NCI-H510A (cell line): ENCODE results near the gene GAL.
"Not testable (repeated sequence)": the region's sequence is repeated elsewhere in the genome, so short reads cannot be mapped to it uniquely, and the experiment has no call there.

Source experiments
- DNase-seq: peaks from one replicate; lab custom pipeline; 2025; lab: John Stamatoyannopoulos, UW

GAL gene, protein sequence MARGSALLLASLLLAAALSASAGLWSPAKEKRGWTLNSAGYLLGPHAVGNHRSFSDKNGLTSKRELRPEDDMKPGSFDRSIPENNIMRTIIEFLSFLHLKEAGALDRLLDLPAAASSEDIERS

GRCh38 chr11:68684385-68685356 is at the start of gene GAL:
GAL (plus strand) TSS chr11:68684544; CDS start chr11:68684924, 380 bp downstream.
- peak; percentile 25 for DNase-seq

DNA sequence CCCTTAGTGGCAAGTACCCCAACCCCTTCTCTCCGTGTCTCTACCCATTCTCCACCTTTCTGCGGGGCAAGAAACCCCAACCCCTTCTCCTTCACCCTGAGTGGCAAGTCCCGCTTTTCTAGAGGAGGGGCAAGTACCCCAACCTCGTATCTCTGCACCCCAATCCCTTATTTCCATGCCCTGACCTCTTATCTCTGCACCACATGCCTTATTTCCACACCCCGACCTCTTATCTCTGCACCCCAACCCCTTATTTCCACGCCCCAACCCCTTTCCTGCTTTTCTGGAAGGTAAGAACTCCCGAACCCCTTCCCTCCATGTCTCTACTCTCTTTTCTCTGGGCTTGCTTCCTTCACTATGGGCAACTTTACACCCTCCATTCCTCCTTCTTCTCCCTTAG is 49.7 kb upstream of the GAL start:
- not testable (repeated sequence) for DNase-seq

- not testable (repeated sequence) for DNase-seq
Observed at GRCh38 chr11:68635172-68635571, 49.2 kb upstream of the GAL start.

DNA sequence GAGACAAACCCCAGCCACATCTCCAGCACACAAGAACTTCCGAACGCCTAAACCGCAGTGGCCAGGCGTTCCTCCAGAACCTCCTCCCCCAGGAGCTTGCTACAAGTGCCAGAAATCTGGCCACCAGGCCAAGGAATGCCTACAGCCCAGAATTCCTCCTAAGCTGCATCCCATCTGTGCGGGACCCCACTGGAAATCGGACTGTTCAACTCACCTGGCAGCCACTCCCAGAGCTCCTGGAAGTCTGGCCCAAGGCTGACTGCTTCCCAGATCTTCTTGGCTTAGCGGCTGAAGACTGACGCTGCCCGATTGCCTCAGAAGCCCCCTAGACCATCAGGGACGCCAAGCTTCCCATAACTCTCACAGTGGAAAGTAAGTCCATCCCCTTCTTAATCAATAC is 48.5 kb upstream of the GAL start:
- not testable (repeated sequence) for DNase-seq

DNA sequence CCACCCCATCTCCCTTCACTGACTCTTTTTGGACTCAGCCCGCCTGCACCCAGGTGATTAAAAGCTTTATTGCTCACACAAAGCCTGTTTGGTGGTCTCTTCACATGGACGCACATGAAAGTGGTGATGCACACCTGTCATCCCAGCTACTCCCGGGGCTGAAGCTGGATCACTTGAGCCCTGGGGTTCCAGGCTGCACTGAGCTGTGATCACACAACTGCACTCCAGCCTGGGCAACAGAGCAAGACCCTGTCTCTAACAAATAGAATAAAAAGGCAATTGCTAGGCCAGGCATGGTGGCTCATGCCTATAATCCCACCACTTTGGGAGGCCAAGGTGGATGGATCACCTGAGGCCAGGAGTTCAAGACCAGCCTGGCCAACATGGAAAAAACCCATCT is 45.0 kb upstream of the GAL start:
- DNase-seq, result not testable (repeated sequence)

- no peak for DNase-seq
Observed at GRCh38 chr11:68641880-68642279, 42.5 kb upstream of the GAL start.

DNA sequence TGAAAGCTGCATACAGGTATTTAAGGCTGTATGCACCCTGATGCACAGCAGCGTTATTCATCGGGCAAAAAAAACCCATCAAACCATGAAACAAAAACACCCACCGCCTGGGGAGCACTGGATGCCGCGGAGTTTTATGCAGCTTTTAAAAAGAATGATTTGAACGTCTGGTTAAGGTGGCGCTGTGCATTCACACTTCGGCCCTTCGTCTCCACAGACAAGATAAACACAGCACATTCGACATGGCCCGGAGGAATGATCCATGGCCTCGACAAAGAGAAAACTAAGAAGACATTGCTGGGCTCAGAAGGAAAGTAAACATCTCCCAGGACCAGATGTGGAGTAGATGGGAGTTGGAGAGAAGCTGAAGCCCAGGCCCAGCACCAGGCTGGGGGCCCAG is 40.8 kb upstream of the GAL start:
- no peak for DNase-seq

DNA sequence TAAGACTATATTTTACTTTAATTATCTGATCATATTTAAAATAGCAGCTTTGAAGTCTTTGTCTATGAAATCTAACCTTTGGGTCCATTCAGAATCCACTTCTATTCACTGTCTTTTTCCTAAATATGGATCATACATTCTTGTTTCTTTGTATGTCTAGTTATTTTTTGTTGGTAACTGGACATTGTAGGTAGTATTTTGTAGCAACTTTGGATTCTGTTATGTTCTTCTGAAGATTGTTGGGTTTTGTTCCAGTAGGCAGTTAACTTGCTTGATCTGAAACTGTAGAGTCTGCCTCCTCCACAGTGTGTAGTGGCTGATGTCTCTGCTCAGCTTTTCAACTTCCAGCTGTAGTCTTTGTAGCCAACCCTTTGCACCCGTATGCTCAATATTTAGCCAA is 37.5 kb upstream of the GAL start:
- no peak for DNase-seq

GRCh38 chr11:68649851-68650555 is 34.3 kb upstream of the GAL start:
- no peak for DNase-seq

DNA sequence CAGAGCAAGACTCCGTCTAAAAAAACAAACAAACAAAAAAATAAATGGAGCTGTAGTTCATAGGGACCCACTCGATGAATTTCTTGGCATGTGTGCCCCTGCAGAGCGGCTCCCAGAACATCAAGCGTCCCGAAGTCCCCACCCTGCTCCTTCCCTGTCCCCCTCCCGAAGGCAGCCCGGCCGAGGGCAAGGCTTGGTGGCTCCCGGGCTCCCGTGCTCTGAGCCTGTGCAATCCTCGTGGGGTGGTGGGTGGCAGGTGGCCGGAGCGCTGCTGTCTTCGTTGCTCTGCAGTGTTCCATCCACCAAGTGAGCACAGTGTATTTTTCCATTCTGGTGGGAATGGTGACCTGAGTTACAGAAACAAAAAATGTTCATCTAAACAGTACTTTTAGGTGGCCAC is 33.5 kb upstream of the GAL start:
- no peak for DNase-seq

- DNase-seq, result no peak
Observed at GRCh38 chr11:68651208-68651984, 32.9 kb upstream of the GAL start.

DNA sequence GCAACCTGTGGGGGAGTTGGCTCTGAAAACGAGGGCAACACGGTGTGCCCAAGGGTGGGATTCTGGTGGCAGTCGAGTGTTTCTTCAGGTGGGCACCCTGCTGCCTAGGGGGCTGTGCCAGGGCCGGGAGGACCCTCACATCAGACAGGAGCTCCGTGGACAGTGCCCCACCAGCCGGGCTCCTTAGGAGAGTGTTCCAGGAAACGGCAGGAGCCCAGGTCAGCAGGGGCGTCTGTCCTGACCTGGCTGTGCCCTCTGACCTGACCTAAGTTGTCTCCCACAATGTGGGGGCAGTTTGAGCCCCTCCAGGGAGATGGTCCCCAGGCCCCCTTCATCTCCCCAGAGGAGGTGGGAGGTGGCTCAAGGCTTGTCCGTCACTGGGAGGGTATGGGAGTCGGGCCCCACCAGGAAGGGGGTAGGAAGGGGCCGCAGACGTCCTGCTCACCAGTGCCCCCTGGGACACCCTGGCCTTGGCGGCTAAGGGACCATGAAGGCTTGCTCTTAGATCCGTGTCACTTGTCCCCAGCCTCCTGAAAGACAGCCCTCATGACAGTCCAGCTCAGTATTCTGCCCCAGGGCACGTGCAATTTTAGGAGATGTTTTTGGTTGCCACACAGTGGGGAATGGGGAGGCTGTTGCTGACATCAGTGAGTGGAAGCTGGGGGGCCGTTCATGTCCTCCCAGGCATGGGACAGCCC is 32.2 kb upstream of the GAL start:
- no peak for DNase-seq

DNA sequence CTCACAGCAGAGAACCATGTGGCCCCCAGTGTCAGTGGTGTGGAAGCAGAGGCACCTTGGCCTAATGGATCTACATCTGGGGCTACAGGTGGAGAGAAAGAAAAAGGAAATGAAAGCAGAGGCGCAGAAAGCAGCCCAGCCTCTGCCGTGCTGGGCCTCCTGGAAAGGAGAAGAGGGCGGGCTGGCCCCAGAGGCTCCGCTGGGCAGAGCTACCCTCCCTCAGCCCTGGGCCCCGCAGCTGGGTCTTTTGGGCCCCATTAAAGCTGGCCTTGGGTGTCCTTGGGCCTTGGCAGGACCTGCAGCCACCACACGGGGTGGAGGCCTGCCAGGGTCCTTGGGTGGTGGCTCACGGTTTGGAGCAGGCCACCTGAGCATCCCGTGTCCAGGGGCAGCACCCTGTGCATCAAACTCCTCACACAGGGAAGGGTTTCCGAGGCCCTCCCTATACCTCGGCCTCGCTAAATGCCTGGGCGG is 31.6 kb upstream of the GAL start:
- DNase-seq, result no peak

DNA sequence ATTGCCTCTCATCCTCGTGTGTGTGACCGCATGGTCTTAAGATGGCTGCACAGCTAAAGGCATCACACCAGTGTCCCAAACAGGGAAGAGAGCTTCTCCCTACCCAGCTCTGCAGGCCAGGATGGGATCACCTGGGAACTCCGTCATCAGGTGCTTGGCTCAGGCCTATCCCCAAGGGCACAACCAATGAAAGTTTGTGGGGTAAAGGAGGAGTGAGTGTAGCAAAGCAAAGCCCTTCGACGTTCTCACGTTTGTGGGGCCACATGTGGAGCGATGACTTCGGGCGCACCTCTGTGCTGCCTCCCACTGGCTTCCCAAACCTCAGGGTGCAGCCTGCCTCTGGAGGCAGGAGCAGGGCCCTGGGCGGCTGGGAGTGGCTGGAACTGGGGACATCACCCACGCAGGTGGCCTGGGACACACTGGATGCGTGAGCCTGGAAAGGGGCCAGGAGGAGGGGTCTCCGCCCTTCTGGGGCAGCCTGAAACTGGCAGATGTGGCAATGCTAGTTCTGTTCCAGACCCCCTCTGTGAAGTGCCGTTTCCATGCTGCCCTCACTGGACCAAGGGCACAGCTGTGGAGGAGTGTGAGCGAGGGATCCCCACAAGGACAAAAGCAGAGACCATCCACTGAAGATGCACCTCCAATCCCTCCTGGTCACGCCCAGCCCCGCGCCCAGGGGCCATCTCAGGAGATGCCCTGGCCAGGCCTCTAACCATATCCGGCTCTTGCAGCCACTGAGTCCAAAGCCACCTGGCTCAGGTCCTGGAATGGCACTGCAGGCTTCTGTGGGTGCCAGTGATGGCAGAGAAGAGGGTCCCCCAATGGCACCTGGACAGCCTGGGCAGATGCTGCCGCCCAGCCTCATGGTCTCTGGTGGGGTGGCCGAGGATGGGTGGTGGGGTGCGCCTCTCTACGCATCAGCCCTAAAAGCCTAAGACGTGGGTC is 30.6 kb upstream of the GAL start:
- DNase-seq, result no peak

GRCh38 chr11:68654978-68655377 is 29.4 kb upstream of the GAL start:
- no peak for DNase-seq

DNA sequence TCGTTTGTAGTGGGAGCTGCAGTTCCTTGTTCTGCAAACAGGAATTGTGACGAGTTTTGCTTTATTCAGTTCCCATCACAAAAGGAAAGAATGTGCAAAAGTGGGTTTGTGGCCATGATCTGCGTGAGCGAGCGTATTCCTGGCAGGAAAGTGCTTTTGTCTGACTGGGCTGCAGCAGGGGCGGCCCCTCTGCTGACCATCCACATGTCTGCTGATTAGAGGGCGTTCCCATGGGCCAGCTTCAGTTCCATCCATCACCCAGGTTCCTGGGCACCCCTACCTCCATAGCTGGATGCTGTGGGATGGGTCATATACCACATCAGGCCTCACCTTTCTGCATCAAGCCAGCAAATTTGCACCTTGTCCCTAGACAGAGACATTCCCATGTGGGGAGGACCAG is 28.9 kb upstream of the GAL start:
- no peak for DNase-seq

GRCh38 chr11:68655806-68656205 is 28.5 kb upstream of the GAL start:
- DNase-seq, result no peak

GRCh38 chr11:68657021-68657780 is 27.1 kb upstream of the GAL start:
- no peak for DNase-seq

- no peak for DNase-seq
Observed at GRCh38 chr11:68658097-68658496, 26.2 kb upstream of the GAL start.
